NT2/D1 (cell line): ENCODE data around the gene EDAR.

Experiments
- SUZ12 ChIP-seq: IDR thresholded peaks from 2 replicates; pipeline ENCODE4 v1.6.1; 2011; ENCODE audit not compliant: insufficient read length, insufficient read depth; ENCODE audit errors: extremely low read depth
- YY1 ChIP-seq: IDR thresholded peaks from 2 replicates; pipeline ENCODE4 v1.6.1; 2011; ENCODE audit not compliant: insufficient read length, insufficient read depth
- ZNF274 ChIP-seq: IDR thresholded peaks from 2 replicates; pipeline ENCODE4 v1.6.1; 2011; ENCODE audit warnings: mild to moderate bottlenecking, low read depth, low read length

DNA sequence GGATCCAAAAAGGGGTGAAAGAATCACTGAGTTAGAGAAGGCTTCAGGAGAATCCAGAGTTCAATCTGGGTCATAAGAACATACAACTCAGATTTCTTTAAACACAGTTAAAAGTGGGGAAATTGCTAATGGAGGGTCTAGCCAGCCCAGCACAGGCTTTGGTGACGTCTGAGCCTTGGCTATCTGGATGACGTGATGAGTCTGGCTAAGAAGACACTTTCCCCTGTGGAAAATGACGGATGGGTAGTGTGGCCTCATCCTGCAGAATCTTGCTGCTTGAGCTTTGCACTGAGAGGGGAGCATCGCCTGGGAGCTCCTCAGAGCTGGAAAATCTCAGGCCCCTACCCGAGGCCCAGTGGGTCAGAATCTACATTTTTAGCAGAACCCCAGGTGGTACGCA is 19.2 kb downstream of the EDAR start:
- TF ChIP-seq ZNF274 = no peak
- no peak for TF ChIP-seq YY1
- no peak for TF ChIP-seq SUZ12
